ENCODE data around the gene FARP2.

- TF ChIP-seq, protein P1, sequence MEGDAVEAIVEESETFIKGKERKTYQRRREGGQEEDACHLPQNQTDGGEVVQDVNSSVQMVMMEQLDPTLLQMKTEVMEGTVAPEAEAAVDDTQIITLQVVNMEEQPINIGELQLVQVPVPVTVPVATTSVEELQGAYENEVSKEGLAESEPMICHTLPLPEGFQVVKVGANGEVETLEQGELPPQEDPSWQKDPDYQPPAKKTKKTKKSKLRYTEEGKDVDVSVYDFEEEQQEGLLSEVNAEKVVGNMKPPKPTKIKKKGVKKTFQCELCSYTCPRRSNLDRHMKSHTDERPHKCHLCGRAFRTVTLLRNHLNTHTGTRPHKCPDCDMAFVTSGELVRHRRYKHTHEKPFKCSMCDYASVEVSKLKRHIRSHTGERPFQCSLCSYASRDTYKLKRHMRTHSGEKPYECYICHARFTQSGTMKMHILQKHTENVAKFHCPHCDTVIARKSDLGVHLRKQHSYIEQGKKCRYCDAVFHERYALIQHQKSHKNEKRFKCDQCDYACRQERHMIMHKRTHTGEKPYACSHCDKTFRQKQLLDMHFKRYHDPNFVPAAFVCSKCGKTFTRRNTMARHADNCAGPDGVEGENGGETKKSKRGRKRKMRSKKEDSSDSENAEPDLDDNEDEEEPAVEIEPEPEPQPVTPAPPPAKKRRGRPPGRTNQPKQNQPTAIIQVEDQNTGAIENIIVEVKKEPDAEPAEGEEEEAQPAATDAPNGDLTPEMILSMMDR (conservative IDR thresholded peaks at IDR 0.05 in 1 of 2, IDR thresholded peaks at IDR 0.05 in 1 of 2; ENCODE audit: low read depth in 1 of 2, low read length in 2 of 2), result no peak
- TF ChIP-seq EZH2 (IDR thresholded peaks at IDR 0.05; ENCODE audit: low read length, missing control alignments), result no peak
Measured at GRCh38 chr2:241381872-241382271, 25.8 kb downstream of the FARP2 start.
